ENCODE results near the gene MGME1.
A peak's percentile ranks its signal among the peaks of the same experiment; 100 is the strongest.

Gene MGME1

GRCh38 chr20:17968366-17969277 lies at the start of gene MGME1, which contains the start of gene SNX5:
Gene MGME1, plus strand, starts transcription at chr20:17969018. Its CDS starts 842 bp downstream, at chr20:17969860.
Gene SNX5, minus strand, starts transcription at chr20:17968794. Its CDS starts 369 bp downstream, at chr20:17968425.
- peak; percentile 100 for DNase-seq (ENCODE audit: low read depth in 2 of 2)
- no peak for TF ChIP-seq CTCF (IDR thresholded peaks at IDR 0.05; ENCODE audit: low read depth, low read length)
- H3K4me3 ChIP-seq (replicated peaks in 1 of 2; ENCODE audit: low read depth in 2 of 2, low read length in 2 of 2), result peak within 1 kb of the TSS; percentile 76 to 95

- no peak for TF ChIP-seq CTCF (IDR thresholded peaks at IDR 0.05; ENCODE audit: low read depth, low read length)
- H3K4me3 ChIP-seq (replicated peaks in 1 of 2; ENCODE audit: low read depth in 2 of 2, low read length in 2 of 2), result no peak overlapping the region
- no peak for DNase-seq (ENCODE audit: low read depth in 2 of 2)
These were observed 49.7 kb upstream of the MGME1 start for GRCh38 chr20:17919149-17919548.

GRCh38 chr20:17921774-17922173 lies 47.0 kb upstream of the MGME1 start:
- DNase-seq (ENCODE audit: low read depth in 2 of 2), result no peak
- H3K4me3 ChIP-seq (replicated peaks in 1 of 2; ENCODE audit: low read depth in 2 of 2, low read length in 2 of 2), result no peak overlapping the region

GRCh38 chr20:17925141-17925939 lies 43.5 kb upstream of the MGME1 start:
- DNase-seq (ENCODE audit: low read depth in 2 of 2), result peak in 1 of 2 donors; percentile 77
- no peak overlapping the region for H3K4me3 ChIP-seq (replicated peaks in 1 of 2; ENCODE audit: low read depth in 2 of 2, low read length in 2 of 2)
- TF ChIP-seq CTCF (IDR thresholded peaks at IDR 0.05; ENCODE audit: low read depth, low read length), result no peak

More at GRCh38 chr20:17921774-17922173, 47.0 kb upstream of the MGME1 start:
- no peak for TF ChIP-seq CTCF (IDR thresholded peaks at IDR 0.05; ENCODE audit: low read depth, low read length)

- DNase-seq (ENCODE audit: low read depth in 2 of 2), result no peak
- TF ChIP-seq CTCF (IDR thresholded peaks at IDR 0.05; ENCODE audit: low read depth, low read length), result no peak
- H3K4me3 ChIP-seq (replicated peaks in 1 of 2; ENCODE audit: low read depth in 2 of 2, low read length in 2 of 2), result no peak overlapping the region
These were observed 42.9 kb upstream of the MGME1 start for GRCh38 chr20:17925940-17926300.

- no peak for DNase-seq (ENCODE audit: low read depth in 2 of 2)
- no peak for TF ChIP-seq CTCF (IDR thresholded peaks at IDR 0.05; ENCODE audit: low read depth, low read length)
- no peak overlapping the region for H3K4me3 ChIP-seq (replicated peaks in 1 of 2; ENCODE audit: low read depth in 2 of 2, low read length in 2 of 2)
These were observed 40.6 kb upstream of the MGME1 start for GRCh38 chr20:17928211-17928611.

All from cardiac fibroblast (primary cell).